22Rv1 (cell line): Measurements from ENCODE around the gene SRXN1.

Experiments used
- ZFX ChIP-seq: fragments of 450-650 bp; IDR thresholded peaks from 2 replicates; pipeline ENCODE4 v1.6.1; 2017; ENCODE audit warnings: antibody characterized with exemption, borderline replicate concordance
- TF ChIP-seq, protein P1 (sequence below): fragments of 450-650 bp; IDR thresholded peaks from 2 replicates; pipeline ENCODE4 v1.5.1; 2017; ENCODE audit warnings: mild to moderate bottlenecking

DNA sequence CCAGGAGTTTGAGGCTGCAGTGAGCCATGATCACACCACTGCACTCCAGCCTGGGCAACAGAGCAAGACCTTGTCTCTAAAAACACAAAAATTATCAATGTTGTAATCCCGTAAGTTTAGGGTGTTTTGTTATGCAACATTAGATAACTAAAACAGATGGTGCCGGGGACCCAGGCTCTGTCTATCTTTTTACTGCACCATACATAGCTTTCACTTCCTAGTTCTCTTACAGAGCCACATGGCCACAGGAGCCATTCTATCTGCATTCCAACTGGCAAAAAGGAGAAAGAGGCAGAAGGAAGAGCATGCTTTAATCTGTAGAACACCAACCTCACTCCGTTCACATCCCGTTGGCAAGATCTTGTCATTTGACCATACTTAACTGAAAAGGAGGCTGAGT is 37.5 kb downstream of the SRXN1 start:
- TF ChIP-seq, protein P1, sequence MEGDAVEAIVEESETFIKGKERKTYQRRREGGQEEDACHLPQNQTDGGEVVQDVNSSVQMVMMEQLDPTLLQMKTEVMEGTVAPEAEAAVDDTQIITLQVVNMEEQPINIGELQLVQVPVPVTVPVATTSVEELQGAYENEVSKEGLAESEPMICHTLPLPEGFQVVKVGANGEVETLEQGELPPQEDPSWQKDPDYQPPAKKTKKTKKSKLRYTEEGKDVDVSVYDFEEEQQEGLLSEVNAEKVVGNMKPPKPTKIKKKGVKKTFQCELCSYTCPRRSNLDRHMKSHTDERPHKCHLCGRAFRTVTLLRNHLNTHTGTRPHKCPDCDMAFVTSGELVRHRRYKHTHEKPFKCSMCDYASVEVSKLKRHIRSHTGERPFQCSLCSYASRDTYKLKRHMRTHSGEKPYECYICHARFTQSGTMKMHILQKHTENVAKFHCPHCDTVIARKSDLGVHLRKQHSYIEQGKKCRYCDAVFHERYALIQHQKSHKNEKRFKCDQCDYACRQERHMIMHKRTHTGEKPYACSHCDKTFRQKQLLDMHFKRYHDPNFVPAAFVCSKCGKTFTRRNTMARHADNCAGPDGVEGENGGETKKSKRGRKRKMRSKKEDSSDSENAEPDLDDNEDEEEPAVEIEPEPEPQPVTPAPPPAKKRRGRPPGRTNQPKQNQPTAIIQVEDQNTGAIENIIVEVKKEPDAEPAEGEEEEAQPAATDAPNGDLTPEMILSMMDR: no peak
- no peak for TF ChIP-seq ZFX
